ENCODE data around the gene HOXB6.

The HOXB6 gene

DNA sequence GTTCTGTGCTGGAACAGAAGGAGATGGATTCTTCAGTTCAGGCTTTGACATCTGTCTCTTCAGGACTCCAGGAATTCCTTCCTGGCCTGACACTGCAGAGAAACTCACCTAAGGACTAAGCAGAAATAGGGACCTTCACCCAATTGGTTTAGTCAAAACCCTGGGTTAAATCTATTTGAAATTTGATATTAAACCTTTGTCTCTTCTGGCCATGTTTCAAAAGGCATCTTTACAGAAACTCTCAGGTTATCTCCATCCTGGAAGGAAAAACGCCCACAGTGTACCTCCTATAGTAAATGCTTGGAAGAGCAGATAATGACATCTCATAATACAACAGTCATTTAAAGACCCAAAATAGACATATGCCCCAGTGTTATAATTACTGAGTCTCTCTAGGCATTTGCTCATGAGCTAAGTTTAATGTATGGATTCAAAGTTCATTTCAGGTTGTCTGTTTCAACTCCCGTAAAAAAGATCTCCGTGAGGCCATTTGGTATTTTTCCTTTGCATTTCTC is 21.0 kb downstream of the HOXB6 start:
- in situ Hi-C loops (cut with MboI; ENCODE audit: low sequenced_read_pairs) = no loop called here

GRCh38 chr17:48582750-48583069 is 22.1 kb downstream of the HOXB6 start:
- in situ Hi-C loops (cut with MboI; ENCODE audit: low sequenced_read_pairs) = no loop called here

- in situ Hi-C loops (cut with MboI; ENCODE audit: low sequenced_read_pairs) = no loop called here
Observed at GRCh38 chr17:48579760-48580554, 24.8 kb downstream of the HOXB6 start.

- in situ Hi-C loops (cut with MboI; ENCODE audit: low sequenced_read_pairs) = no loop called here
Observed at GRCh38 chr17:48579471-48579759, 25.4 kb downstream of the HOXB6 start.

GRCh38 chr17:48578616-48579470 is 25.9 kb downstream of the HOXB6 start:
- in situ Hi-C loops (cut with MboI; ENCODE audit: low sequenced_read_pairs) = no loop called here

- in situ Hi-C loops (cut with MboI; ENCODE audit: low sequenced_read_pairs) = no loop called here
Observed at GRCh38 chr17:48577946-48578615, 26.7 kb downstream of the HOXB6 start, which contains the start of gene HOXB4. HOXB4 (minus strand) TSS chr17:48578350; CDS start chr17:48578319, 31 bp downstream.

DNA sequence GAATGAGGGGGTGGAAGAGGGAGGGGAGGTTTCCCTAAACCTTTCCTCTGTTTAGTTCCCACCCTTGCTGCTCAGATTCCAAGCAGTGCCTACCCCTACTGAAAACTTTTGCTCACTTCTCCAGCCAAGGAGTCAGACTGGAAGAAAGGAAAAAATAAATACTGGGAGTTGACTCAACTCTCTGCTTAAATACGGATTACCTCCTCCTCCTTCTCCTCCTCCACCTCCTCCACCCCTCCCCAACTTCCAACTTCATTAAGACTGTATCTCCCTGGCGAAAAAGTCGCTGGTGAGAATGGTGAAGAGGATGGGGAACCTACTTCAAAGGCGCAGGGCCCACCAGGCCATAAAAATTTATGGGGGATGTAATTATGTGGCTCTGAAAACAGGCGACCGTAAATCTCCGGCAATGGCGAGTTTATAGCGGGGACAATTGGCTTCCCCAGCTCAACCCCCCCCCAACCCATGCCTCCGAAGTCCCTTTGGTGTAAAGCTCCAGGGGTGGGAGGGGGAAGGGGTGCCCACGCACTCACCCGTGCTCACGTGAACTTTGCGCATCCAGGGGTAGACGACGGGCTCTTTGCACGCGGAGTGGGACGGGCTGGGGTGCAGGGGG is 27.3 kb downstream of the HOXB6 start:
- in situ Hi-C loops (cut with MboI; ENCODE audit: low sequenced_read_pairs) = no loop called here

GRCh38 chr17:48576479-48577309 is 28.1 kb downstream of the HOXB6 start:
- in situ Hi-C loops (cut with MboI; ENCODE audit: low sequenced_read_pairs) = no loop called here

DNA sequence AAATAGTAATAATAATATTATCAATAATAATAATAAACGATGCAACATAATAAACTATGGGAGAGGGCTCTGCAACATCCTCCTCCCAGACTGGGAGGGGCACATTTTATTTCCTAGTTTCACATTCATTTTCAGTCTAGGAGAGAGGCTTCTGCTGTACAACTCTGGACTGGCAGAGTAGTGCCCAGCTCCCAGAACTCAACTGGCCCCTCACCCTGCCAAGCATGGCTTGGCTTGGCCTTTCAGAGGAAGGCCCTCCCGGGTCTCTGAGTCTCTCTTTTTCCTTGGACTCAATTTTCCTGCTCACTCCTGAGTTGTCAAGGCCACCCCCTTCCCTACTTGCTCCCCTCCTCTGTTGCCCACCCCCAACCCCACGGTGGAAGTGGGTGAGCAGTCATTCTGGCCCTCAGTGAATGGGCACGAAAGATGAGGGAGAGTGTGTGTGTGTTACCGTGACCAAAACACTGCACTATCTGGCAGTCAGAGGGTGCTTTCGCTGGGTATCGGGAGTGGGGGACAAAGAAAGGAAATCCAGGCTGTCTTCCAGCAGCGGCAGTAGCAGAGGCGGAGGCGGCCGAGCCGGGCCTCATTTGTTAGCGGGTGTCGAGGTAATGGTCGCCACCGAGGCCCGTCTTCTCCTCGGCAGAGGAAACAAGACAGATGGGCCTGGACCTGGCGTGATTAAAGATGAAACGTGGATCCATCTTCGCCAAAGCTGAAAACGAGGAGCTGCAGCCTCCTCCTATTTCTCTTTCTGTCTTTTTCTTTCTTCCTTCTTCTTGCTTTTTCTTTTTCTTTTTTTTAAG is 28.9 kb downstream of the HOXB6 start:
- in situ Hi-C loops (cut with MboI; ENCODE audit: low sequenced_read_pairs) = no loop called here

DNA sequence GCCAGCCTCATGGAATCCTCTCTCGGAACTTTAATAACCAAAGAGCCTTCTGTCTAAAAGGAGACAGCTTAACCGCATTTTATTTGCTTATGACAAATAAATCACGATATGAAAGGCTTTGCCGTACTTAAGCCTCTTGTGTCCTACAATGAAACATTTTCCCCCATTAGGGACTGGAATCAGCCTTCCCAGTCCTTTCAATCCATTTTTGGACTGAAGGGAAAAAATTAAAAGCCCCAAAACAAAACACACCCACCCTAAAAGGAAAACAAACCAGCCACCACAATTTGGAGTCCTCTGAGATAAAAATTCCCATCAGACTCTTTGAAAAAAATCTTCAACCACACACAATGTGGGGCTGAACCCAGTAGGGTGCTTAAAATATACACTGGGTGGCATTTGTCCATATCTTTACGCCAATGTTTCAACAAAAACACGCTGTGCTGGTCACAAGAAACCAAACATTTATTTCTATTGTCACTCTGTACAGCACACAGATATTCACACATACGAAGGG is 29.7 kb downstream of the HOXB6 start:
- in situ Hi-C loops (cut with MboI; ENCODE audit: low sequenced_read_pairs) = no loop called here

GRCh38 chr17:48574505-48575065 is 30.2 kb downstream of the HOXB6 start:
- in situ Hi-C loops (cut with MboI; ENCODE audit: low sequenced_read_pairs) = no loop called here

DNA sequence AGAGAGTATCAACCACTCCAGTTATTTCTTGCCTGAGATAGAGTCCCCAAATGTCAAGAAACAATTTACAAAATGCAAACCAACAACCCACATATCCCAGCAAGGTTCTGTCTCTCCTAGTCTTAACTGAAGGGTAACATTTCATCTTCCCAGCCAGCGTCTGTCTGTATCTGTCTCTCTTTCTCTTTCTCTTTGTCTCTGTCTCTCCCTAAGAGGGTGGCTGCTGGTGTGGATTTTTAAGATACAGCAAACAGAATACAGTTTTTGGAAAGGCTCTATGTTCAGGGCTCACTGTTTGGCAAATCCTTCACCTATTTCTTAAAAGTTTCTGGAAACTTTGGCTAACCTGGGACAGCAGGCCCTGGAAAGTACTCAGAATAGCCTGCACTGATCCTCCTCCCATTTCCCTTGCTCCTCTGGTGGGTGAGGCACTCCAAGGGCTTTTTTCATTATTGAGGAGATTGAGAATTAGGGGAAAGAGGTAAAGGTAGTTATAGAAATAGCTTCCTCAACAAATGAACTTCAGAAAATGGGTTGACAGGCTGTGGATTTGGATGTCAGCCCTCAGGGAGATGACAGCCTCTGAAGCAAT is 32.9 kb downstream of the HOXB6 start:
- in situ Hi-C loops (cut with MboI; ENCODE audit: low sequenced_read_pairs) = no loop called here

DNA sequence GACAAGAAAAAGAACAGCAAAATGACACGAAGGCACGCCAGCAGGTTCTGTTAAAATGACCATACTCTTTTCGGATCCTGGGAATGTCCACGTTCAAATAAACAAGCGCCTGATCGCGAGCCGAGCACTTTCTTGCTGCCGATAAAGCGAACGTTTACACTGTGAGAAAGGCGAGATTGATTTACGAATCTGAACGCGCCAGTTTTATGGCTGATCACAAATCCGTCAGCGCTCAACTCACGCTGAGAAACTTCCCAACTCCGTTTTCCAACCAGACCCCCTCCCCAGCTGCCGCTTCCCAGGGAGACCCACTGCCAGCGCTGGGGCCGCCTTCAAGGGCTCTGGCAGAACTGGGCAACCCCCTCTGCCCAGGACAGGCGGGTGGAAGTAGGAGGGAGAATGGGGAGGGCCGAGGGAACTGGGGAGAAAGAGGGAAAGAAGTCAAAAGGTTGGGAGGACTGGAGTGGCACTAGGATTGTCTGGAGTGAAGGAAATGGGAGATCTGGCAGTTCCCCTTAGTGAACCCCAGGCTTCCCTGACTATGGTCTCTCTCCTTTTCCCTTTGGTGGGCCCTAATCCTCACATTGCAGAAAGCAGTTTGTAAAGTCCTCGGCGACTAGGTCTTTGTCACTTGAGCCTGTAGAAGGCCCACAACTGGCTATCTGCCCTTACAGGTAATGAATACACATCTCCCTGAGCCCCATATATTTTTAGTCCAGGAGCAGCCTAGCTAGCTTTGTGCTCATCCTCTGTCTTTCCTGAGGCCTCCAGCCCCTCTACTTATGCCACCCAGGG is 33.6 kb downstream of the HOXB6 start:
- in situ Hi-C loops (cut with MboI; ENCODE audit: low sequenced_read_pairs) = no loop called here

- in situ Hi-C loops (cut with MboI; ENCODE audit: low sequenced_read_pairs) = no loop called here
Observed at GRCh38 chr17:48570325-48571023, 34.3 kb downstream of the HOXB6 start.

DNA sequence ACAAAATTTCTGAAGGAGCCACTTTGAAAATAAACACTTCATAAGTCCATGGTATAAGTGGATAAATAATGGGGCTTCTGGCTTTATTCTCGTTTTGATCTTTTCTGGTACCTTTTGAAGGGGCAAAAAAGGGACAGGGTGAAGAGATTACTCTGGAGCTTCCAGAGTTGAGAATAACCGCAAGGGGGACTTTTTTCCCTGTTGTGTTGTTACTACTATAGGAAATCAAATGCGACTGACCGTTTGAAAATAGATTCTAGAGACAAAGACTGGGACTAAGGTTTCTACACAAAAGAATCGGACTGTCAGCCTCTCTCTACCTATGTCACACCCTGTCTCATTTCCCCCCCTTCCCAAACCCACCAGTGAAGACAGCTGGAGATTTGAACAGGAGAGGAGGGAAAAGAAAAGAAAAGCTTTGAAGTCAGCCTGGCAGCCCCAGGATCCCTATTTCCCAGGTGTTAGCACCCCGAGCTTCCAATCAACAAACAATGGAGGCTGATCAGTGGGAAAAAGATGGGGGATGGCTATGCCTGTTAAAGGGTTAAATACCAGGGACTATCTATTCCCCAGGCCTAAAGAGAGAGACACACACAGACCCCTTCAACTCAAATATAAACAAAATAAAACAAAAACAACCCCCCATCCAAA is 35.0 kb downstream of the HOXB6 start:
- in situ Hi-C loops (cut with MboI; ENCODE audit: low sequenced_read_pairs) = no loop called here

GRCh38 chr17:48569240-48569582 is 35.6 kb downstream of the HOXB6 start:
- in situ Hi-C loops (cut with MboI; ENCODE audit: low sequenced_read_pairs) = no loop called here
